Motor neuron (in vitro differentiated cells): Measurements from ENCODE around the gene PPP1R12C. TPM values are rescaled to one million over a fixed set of nuclear protein-coding genes. Genes with fewer than 3 reads are reported as not detected.

Source experiments
- ATAC-seq, 8 experiments: fragments of 200-7000 bp; cut with Tn5 transposase; replicated peaks in 6 of 8; 2 replicates each; pipeline ENCODE4 v1.8.0; 2021; ENCODE audit warnings: mild to moderate bottlenecking in 8 of 8, moderate library complexity in 8 of 8
- H3K27ac ChIP-seq, 2 donors: fragments of 250-450 bp; sonication (Bioruptor Pico); 2 replicates each; pipeline ENCODE4 v1.9.0; 2021; ENCODE audit warnings: antibody characterized with exemption in 2 of 2, mild to moderate bottlenecking in 2 of 2, moderate library complexity in 1 of 2
- H3K4me1 ChIP-seq, 2 donors: fragments of 250-450 bp; sonication (Bioruptor Pico); replicated peaks in 1 of 2; 2 replicates each; pipeline ENCODE4 v1.6.1; 2021; ENCODE audit warnings: antibody characterized with exemption in 2 of 2, mild to moderate bottlenecking in 2 of 2, moderate library complexity in 1 of 2
- H3K4me3 ChIP-seq, 5 donors: fragments of 250-450 bp; sonication (Bioruptor Pico); 2 replicates each; pipeline ENCODE4 v1.9.0; 2021; ENCODE audit warnings: antibody characterized with exemption in 5 of 5, mild to moderate bottlenecking in 5 of 5, moderate library complexity in 4 of 5
- WGBS, 10 experiments: fragments of 450-650 bp; shearing (Covaris generic); methylation state at CpG; one replicate each; pipeline ENCODE4 v1.0.0; 2022; 5-methylcytosine and 5-hydroxymethylcytosine counted together
- in situ Hi-C, 9 experiments: fragments of 400-800 bp; cut with MboI; loops; one replicate each; pipeline ENCODE4 v1.15.0; 2021; ENCODE audit warnings: low sequenced_read_pairs in 9 of 9, low pct_unique_long_range_greater_than_20kb in 2 of 9; ENCODE audit not compliant: unreplicated experiment in 9 of 9
- total RNA-seq, 8 experiments: library from RNA; unstranded; fragments of 300-600 nt; gene quantifications; 2 replicates each; pipeline versions ENCODE4 v1.2.3 to v1.2.4, GENCODE V29; 2022

PPP1R12C gene
- total RNA-seq, 8 experiments from 2014 or later, result 16.6 to 66.3 (median 36.7) TPM

DNA sequence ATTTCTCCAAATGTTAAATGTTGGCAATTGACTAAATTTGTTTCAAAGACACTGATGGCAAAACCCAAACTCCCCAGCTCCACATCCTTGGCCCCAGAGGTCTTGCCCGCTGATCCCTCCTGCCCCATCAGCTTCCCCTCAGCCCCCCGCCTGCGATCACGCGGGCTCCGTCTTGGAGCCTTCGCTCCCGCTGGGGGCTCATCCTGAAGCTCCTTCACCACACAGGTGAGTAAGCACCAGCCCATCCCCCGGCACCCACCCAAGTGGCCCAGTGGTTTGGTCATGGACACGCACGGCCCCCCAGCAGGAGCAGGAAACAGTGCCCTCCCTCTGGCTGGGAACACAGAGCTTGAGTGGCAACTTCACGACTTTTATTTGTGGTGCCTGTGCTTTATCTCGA lies 26.9 kb downstream of the PPP1R12C start:
- WGBS, 10 experiments, result 100% methylated on average over 2 of the region's 13 CpGs; no CpG with 5 or more reads in 9 of the 10 experiments
- Histone ChIP-seq H3K27ac (no peak overlapping the region), H3K4me3 (no peak overlapping the region), H3K4me1 (peaks cover 16 to 23% of the 10 kb centered on the region in 2 donors)
- no peak for ATAC-seq
- in situ Hi-C loops, result no loop called here

DNA sequence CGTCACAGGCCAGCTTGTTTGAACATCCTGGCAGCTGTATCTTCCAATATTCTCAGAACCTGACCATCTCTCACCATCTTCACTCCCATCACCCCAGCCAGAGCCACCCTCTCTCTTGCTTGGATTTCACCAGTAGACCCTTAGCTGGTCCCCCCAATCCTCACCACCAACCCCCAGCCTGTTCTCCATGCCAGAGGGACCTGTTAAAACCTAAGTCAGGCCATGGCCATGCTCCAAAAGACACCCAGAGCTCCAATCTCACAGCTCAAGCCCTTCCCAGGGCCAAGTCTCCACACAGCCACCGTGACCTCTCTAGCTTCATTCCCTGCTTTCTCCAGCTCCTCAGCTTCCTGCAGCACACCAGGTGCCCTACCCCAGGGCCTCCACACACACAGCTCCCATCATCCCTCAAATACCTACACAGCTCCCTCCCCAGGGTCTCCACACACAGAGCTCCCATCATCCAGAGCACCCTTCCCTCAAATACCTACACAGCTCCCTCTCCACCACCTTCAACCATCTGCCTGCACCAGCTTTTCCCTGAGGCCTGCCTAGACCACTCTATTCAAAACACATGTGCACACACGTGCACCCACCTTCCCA lies 28.0 kb downstream of the PPP1R12C start:
- no peak overlapping the region for H3K27ac ChIP-seq
- WGBS, 10 experiments, result 40 to 100% (median 95%) methylated on average over 1 to 2 of the region's 3 CpGs; no CpG with 5 or more reads in 6 of the 10 experiments
- no peak for ATAC-seq
- H3K4me3 ChIP-seq, result no peak overlapping the region
- peaks cover 16 to 23% of the 10 kb centered on the region in 2 donors for H3K4me1 ChIP-seq
- in situ Hi-C loops, result no loop called here

DNA sequence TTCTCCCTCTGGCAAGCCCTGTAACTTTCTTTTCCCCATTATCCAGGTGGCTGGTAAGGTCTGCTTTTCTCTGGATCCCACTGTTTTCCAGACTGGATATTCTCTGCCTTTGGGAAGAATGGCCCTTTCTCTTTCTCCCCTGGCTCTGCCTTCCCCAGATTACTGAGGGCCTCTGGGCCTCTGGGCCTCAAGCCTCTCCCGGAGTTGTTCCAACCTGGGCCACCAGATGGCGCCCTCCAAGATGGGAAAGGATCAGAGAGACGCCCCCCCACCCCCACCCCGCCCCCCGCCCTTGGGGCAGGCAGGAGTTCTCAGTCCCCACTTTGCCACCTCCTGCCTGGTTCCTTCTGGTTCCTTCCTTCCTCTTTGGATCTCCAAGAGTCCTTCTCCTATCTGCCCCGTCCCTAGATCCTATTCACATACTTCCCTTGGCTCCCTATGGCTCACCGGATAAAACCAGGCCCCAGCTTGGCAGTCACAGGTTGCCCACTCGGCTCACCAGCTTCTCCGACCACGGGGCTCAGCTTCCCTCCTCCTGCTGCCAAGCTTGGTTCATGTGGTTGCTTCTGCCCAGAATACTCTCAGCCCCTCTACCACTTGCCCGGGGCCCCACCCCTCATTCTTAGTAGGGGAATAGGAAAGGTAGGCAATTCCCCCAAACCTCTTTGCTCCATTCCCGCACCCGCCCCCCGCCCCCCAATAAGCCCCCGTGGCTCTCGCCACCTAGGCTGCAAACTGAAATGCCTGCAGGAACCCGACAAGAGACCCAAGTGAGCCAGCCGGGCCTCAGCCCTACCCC lies 28.7 kb downstream of the PPP1R12C start:
- Histone ChIP-seq H3K4me1 (peaks cover 16 to 23% of the 10 kb centered on the region in 2 donors), H3K4me3 (peak overlapping the region in 1 of 5 donors; percentile 56), H3K27ac (peak overlapping the region; percentile 63 to 70)
- peak in 2 of 8 experiments; percentile 4 to 14 for ATAC-seq
- in situ Hi-C loops, result no loop called here
- WGBS, 10 experiments, result 60 to 100% (median 80%) methylated on average over 1 to 2 of the region's 18 CpGs; no CpG with 5 or more reads in 7 of the 10 experiments

DNA sequence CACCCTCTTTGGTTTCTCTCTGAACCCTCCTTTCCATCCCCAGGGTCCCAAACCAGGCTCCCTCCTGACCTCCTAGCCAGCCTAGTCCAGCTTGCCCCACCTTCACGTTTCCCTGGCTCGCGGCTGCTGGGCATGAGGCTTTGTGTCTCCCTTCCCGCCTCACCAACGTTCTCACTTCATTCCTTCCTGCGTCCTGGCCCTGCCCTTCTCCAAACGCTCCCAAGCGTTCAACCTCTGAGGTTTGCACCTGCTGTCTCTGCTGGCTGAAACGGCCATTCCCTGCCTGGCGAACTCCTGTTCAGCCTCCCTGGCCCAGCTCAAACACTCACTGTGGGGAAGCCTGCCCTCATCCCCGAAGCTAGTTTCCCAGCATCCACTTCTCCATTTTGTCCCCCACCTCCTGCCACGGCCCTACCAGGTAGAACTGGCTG lies 29.4 kb downstream of the PPP1R12C start:
- 46 to 83% (median 77%) methylated on average over 1 to 11 of the region's 12 CpGs; no CpG with 5 or more reads in 1 of the 10 experiments for WGBS, 10 experiments
- in situ Hi-C loops, result no loop called here
- Histone ChIP-seq H3K4me1 (peaks cover 16 to 23% of the 10 kb centered on the region in 2 donors), H3K27ac (peak overlapping the region; percentile 63 to 70), H3K4me3 (peak overlapping the region; percentile 42 to 56 (median 43))
- ATAC-seq, result no peak

DNA sequence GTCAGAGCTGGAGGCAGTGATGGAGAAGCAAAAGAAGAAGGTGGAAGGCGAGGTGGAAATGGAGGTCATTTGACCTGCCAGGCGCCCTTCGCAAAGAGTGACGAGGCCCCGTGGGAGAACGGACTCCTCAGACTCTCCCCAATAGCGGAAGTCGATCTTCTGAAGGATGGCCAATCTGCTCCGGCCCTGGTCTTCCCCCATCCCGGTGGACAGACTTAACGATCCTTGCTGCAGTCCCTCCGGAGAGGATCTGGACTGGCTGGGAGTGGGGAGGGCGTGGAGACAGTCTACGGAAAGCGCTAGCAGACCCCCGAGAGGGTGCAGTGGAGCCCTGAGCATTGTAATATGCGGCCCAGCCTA lies 29.9 kb downstream of the PPP1R12C start:
- in situ Hi-C loops, result no loop called here
- H3K27ac ChIP-seq, result peak overlapping the region; percentile 63 to 70
- peak in 7 of 8 experiments; percentile 4 to 35 (median 24) for ATAC-seq
- H3K4me3 ChIP-seq, result peak overlapping the region; percentile 42 to 56 (median 43)
- H3K4me1 ChIP-seq, result peaks cover 16 to 23% of the 10 kb centered on the region in 2 donors
- WGBS, 10 experiments, result 0 to 50% (median 12%) methylated on average over 1 to 8 of the region's 17 CpGs; no CpG with 5 or more reads in 4 of the 10 experiments

DNA sequence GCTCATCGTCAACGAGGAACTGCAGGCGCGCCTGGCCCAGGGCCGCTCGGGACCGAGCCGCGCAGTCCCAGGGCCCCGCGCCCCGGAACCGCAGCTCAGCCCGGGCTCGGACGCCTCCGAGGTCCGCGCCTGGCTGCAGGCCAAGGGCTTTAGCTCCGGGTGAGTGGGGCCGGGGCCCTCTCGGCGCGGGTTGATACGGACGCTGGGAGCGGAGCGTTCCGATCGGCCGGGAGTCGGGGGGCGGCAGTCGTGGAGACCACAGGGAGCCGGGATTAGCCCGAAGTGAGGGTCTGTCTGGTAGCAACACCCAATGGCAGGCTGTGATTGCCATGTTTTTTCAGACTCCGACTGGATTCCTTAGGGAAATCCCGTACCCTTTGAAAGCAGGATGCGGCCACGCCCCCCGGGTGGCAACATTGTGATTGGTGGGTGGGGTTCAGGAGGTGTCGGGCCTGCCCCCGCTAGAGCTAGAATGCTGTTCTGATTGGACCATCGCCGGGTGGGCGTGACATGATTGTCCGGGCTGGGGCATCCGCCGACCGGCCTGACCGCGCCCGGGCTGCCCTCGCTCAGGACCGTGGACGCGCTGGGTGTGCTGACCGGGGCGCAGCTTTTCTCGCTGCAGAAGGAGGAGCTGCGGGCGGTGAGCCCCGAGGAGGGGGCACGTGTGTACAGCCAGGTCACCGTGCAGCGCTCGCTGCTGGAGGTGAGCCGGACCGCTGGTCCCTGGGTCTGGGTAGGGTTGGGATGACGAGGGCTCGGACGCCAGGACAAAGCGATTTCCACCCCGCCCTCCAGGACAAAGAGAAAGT lies 30.5 kb downstream of the PPP1R12C start:
- peaks cover 16 to 23% of the 10 kb centered on the region in 2 donors for H3K4me1 ChIP-seq
- H3K27ac ChIP-seq, result peak overlapping the region; percentile 63 to 70
- in situ Hi-C loops, result no loop called here
- 0 to 1% (median 0%) methylated on average over 5 to 31 of the region's 74 CpGs; no CpG with 5 or more reads in 5 of the 10 experiments for WGBS, 10 experiments
- peak overlapping the region; percentile 42 to 56 (median 43) for H3K4me3 ChIP-seq
- peak; percentile 80 to 91 (median 88) for ATAC-seq

DNA sequence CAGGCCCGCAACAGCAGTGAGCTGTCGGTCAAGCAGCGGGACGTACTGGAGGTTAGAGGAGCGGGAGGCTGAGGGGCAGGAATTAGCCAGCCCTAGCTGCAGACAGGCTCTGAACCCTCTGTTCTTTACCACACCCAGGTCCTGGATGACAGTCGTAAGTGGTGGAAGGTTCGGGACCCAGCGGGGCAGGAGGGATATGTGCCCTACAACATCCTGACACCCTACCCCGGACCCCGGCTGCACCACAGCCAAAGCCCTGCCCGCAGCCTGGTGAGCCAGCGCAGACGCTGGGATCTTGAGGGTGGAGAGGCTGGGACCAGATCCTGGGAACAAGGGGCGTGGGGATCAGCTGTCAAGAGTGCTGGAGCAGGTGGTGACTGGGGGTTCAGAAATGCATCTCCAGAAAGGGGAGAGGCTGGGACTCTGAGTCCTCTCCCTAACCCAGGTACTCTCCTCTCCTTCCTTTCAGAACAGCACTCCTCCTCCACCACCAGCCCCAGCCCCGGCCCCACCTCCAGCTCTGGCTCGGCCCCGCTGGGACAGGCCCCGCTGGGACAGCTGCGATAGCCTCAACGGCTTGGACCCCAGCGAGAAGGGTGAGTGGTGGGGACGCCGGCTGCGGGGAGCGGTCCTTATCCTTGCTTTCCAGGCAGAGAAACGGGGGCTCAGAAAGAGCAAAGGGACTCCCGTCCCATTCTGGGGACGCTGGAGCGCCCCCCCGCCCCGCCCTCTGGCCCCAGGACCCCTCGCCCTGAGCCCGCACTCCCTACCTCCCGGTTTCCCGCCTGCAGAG lies 31.3 kb downstream of the PPP1R12C start:
- H3K27ac ChIP-seq, result peak overlapping the region in 1 of 2 donors; percentile 47
- in situ Hi-C loops, result no loop called here
- H3K4me3 ChIP-seq, result peak overlapping the region; percentile 42 to 56 (median 43)
- ATAC-seq, result no peak
- peaks cover 16 to 23% of the 10 kb centered on the region in 2 donors for H3K4me1 ChIP-seq
- WGBS, 10 experiments, result 20 to 92% (median 39%) methylated on average over 1 to 9 of the region's 35 CpGs; no CpG with 5 or more reads in 5 of the 10 experiments

DNA sequence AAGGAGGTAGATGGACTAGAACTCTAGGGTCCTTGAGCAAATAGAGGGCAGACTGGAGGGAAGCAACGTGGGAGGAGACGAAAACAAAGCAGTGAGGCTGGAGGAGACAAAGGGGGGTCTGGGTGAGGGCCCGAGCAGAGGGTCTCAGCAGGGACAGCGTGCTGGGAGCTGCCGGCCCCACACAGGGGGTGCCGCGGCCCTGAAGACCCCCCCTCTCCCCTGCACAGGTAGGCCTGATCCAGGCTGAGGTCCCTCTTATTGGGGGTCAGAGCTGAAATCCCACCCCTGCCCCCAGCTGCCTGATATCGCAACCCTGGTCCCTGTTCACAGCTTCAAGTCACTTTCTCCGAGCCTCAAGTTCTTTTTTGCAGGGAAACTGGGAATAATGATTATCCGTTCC lies 33.0 kb downstream of the PPP1R12C start:
- in situ Hi-C loops, result no loop called here
- ATAC-seq, result no peak
- 60 to 90% (median 75%) methylated on average over 1 to 5 of the region's 10 CpGs; no CpG with 5 or more reads in 3 of the 10 experiments for WGBS, 10 experiments
- H3K27ac ChIP-seq, result no peak overlapping the region
- peaks cover 16 to 23% of the 10 kb centered on the region in 2 donors for H3K4me1 ChIP-seq
- no peak overlapping the region for H3K4me3 ChIP-seq

DNA sequence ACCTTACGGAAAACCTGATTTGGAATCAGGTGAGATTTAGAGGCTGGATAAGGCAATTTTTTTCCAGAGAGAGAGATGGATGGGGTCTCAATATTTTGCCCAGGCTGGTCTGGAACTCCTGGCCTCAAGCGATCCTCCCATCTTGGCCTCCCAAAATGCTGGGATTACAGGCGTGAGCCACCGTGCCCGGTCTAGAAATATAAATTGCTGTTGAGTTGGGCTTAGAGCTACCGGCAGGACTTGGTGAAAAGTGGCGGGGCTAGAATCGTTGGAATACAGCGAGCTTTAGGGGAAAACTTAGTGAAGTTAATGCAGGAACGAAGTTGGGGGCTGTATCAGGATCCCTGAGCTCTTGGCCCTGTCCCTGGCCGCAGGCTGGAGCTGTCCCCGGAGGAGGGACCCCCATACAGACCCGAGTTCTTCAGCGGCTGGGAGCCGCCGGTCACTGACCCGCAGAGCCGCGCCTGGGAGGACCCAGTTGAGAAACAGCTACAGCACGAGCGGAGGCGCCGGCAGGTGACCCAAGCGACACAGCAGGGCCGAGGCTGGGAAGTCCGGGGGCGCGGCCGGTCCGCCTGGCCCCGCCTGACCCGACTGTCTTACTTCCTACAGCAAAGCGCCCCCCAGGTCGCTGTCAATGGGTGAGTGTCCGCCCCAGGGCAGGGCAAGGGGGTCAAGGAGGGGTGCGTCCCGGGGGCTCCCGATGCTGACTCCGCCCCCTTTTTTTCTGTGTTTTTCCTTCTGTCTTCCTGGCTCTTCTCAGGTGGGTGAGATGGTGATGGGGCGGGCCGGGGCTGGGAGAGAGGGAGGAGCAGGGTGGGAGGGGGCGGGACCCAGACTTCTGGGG lies 34.2 kb downstream of the PPP1R12C start:
- 18 to 48% (median 41%) methylated on average over 3 to 8 of the region's 42 CpGs; no CpG with 5 or more reads in 6 of the 10 experiments for WGBS, 10 experiments
- H3K4me1 ChIP-seq, result peaks cover 8 to 16% of the 10 kb centered on the region in 2 donors
- H3K4me3 ChIP-seq, result peak overlapping the region in 2 of 5 donors; percentile 2 to 51
- ATAC-seq, result no peak
- no peak overlapping the region for H3K27ac ChIP-seq
- in situ Hi-C loops, result no loop called here

DNA sequence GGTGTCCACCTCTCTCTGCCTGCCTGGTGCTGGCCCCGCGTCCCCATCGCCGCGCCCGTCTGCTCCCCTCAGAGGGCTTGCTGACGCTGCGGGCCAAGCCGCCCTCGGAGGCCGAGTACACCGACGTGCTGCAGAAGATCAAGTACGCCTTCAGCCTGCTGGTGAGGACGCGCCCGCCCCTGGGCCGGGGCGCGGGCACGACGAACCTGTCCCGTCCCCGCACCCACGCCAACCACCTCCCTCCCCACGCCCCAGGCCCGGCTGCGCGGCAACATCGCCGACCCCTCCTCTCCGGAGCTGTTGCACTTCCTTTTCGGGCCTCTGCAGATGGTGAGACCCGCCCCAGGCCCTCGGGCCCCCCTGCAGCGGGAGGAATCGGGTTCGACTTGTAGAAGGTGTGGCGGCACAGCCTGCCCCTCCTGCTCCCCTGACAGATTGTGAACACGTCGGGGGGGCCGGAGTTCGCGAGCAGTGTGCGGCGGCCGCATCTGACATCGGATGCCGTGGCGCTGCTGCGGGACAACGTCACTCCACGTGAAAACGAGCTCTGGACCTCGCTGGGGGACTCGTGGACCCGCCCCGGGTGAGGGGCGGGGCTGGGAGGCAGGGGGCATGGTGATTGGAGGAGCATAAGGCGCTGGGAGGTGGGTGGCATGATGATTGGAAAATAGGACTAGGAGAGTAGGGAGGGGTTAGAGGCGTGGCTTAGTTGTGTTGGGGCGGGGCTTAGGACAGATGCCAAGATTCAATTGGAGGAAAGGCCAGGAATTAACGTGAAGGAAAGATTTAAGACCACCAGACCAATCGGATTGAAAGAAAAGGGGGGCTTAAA lies 35.2 kb downstream of the PPP1R12C start:
- peak overlapping the region; percentile 30 to 65 (median 38) for H3K4me3 ChIP-seq
- H3K4me1 ChIP-seq, result peaks cover 4 to 8% of the 10 kb centered on the region in 2 donors
- 10 to 40% methylated on average over 1 to 4 of the region's 64 CpGs; no CpG with 5 or more reads in 8 of the 10 experiments for WGBS, 10 experiments
- in situ Hi-C loops, result no loop called here
- peak in 5 of 8 experiments; percentile 0 to 57 (median 46) for ATAC-seq
- H3K27ac ChIP-seq, result peak overlapping the region; percentile 82 to 86

DNA sequence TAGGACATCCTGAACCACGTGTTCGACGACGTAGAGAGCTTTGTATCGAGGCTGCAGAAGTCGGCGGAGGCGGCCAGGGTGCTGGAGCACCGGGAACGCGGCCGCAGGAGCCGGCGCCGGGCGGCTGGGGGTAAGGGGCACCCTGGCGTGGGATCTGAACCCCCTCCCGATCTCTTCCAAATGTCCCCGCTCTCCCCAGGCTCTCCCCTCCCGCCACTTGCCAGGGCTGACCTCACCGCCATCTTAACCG lies 35.7 kb downstream of the PPP1R12C start:
- WGBS, 10 experiments, result no CpG with 5 or more reads among the region's 22 CpGs

More for the DNA sequence above, 35.7 kb downstream of the PPP1R12C start:
- ATAC-seq, result peak in 1 of 8 experiments; percentile 2
- Histone ChIP-seq H3K4me3 (peak overlapping the region; percentile 30 to 65 (median 38)), H3K27ac (peak overlapping the region; percentile 82 to 86), H3K4me1 (peaks cover 4 to 8% of the 10 kb centered on the region in 2 donors)
- in situ Hi-C loops, result no loop called here
